GM23338 (cell line): ENCODE measurements around the gene IRS1. TPM values are rescaled to one million over a fixed set of nuclear protein-coding genes. Genes with fewer than 3 reads are reported as not detected.

Source experiments
- ATAC-seq: fragments of 200-7000 bp; cut with Tn5 transposase; 3 replicates; pipeline ENCODE4 v1.9.1; 2020
- DNase-seq: peaks from one replicate; pipeline ENCODE4 v3.0.0-alpha.2; 2015; ENCODE audit warnings: low spot score
- H2AFZ ChIP-seq: fragments of 200-600 bp; sonication (generic); 2 replicates; pipeline ENCODE4 v1.8.0; 2016; ENCODE audit warnings: antibody characterized with exemption, mild to moderate bottlenecking, moderate library complexity
- H3F3A ChIP-seq: fragments of 200-600 bp; sonication (generic); replicated peaks from 2 replicates; pipeline ENCODE4 v1.8.0; 2017; ENCODE audit warnings: antibody characterized with exemption, mixed run types, low read depth
- H3K27ac ChIP-seq: fragments of 200-600 bp; sonication (generic); 2 replicates; pipeline ENCODE4 v1.6.1; 2016; ENCODE audit warnings: low read depth
- H3K27me3 ChIP-seq: fragments of 200-600 bp; sonication (generic); 2 replicates; pipeline ENCODE4 v1.8.0; 2016; ENCODE audit warnings: mild to moderate bottlenecking, mixed run types, moderate library complexity; ENCODE audit not compliant: insufficient read depth
- H3K36me3 ChIP-seq: fragments of 200-600 bp; sonication (generic); 2 replicates; pipeline ENCODE4 v1.8.0; 2016; ENCODE audit warnings: mild to moderate bottlenecking; ENCODE audit not compliant: insufficient read depth
- H3K4me1 ChIP-seq: fragments of 200-600 bp; sonication (generic); 2 replicates; pipeline ENCODE4 v1.8.0; 2016; ENCODE audit warnings: mild to moderate bottlenecking, moderate library complexity; ENCODE audit not compliant: insufficient read depth
- H3K4me2 ChIP-seq: fragments of 200-600 bp; sonication (generic); 2 replicates; pipeline ENCODE4 v1.7.1; 2017; ENCODE audit warnings: mixed run types
- H3K4me3 ChIP-seq: fragments of 200-600 bp; sonication (generic); 2 replicates; pipeline ENCODE4 v1.6.1; 2016; ENCODE audit warnings: mixed run types
- H3K79me2 ChIP-seq: fragments of 200-600 bp; sonication (generic); replicated peaks from 2 replicates; pipeline ENCODE4 v1.8.0; 2017; ENCODE audit warnings: mild to moderate bottlenecking; ENCODE audit not compliant: insufficient read depth
- H3K9me2 ChIP-seq: fragments of 200-600 bp; sonication (generic); 2 replicates; pipeline ENCODE4 v1.8.0; 2017; ENCODE audit not compliant: insufficient read depth
- H4K20me1 ChIP-seq: fragments of 200-600 bp; sonication (generic); replicated peaks from 2 replicates; pipeline ENCODE4 v1.8.0; 2017; ENCODE audit warnings: mild to moderate bottlenecking; ENCODE audit not compliant: insufficient read depth
- H3K27ac Mint-ChIP-seq: 2 replicates; pipeline ENCODE4 v1.8.0; 2020; ENCODE audit warnings: inconsistent platforms, mild to moderate bottlenecking, moderate library complexity, mixed read lengths
- H3K27me3 Mint-ChIP-seq: 3 replicates; pipeline ENCODE4 v1.8.0; 2022; ENCODE audit warnings: low read depth, mild to moderate bottlenecking, moderate library complexity, mixed read lengths, inconsistent platforms; ENCODE audit not compliant: insufficient read depth, poor library complexity
- H3K36me3 Mint-ChIP-seq: 3 replicates; pipeline ENCODE4 v1.8.0; 2021; ENCODE audit warnings: low read depth, mild to moderate bottlenecking, inconsistent platforms, moderate library complexity, mixed read lengths
- H3K4me1 Mint-ChIP-seq: 3 replicates; pipeline ENCODE4 v1.8.0; 2020; ENCODE audit warnings: mild to moderate bottlenecking, inconsistent platforms, mixed read lengths
- H3K4me3 Mint-ChIP-seq: 3 replicates; pipeline ENCODE4 v1.8.0; 2021; ENCODE audit warnings: moderate library complexity, mild to moderate bottlenecking, inconsistent platforms, mixed read lengths
- H3K9me3 Mint-ChIP-seq: 3 replicates; pipeline ENCODE4 v1.8.0; 2020; ENCODE audit warnings: moderate library complexity, mild to moderate bottlenecking, inconsistent platforms, mixed read lengths
- CREB1 ChIP-seq: fragments of 250-450 bp; sonication (Bioruptor Pico); IDR thresholded peaks from 2 replicates; pipeline ENCODE4 v1.5.0; 2020; ENCODE audit warnings: low read depth, mild to moderate bottlenecking, moderate library complexity
- CTCF ChIP-seq, 2 experiments: fragments of 200-600 bp in 1 of 2; sonication (generic) in 1 of 2; conservative IDR thresholded peaks; 2 replicates each; pipeline versions ENCODE4 v1.5.1 to v1.6.1; 2016 to 2017; ENCODE audit warnings: antibody characterized with exemption in 2 of 2, low read depth in 2 of 2, mild to moderate bottlenecking in 2 of 2, moderate library complexity in 1 of 2
- ETS1 ChIP-seq: IDR thresholded peaks from 2 replicates; pipeline ENCODE4 v1.6.1; 2016; ENCODE audit warnings: antibody characterized with exemption
- EZH2 ChIP-seq: fragments of 200-600 bp; sonication (generic); IDR thresholded peaks from one replicate; pipeline ENCODE4 v1.8.0; 2017; ENCODE audit warnings: antibody characterized with exemption, mild to moderate bottlenecking, low read depth; ENCODE audit not compliant: unreplicated experiment
- EZH2phosphoT487 ChIP-seq: fragments of 200-600 bp; sonication (generic); IDR thresholded peaks from one replicate; pipeline ENCODE4 v1.8.1; 2018; ENCODE audit warnings: antibody characterized with exemption; ENCODE audit not compliant: unreplicated experiment
- JUNB ChIP-seq: IDR thresholded peaks from one replicate; pipeline ENCODE4 v1.6.1; 2016; ENCODE audit warnings: antibody characterized with exemption; ENCODE audit not compliant: unreplicated experiment
- NANOG ChIP-seq: IDR thresholded peaks from 2 replicates; pipeline ENCODE4 v1.6.1; 2016; ENCODE audit warnings: antibody characterized with exemption, borderline replicate concordance
- POLR2AphosphoS5 ChIP-seq: IDR thresholded peaks from 2 replicates; pipeline ENCODE4 v1.6.1; 2016; ENCODE audit warnings: antibody characterized with exemption, low read depth
- REST ChIP-seq: IDR thresholded peaks from one replicate; pipeline ENCODE4 v1.6.1; 2018; ENCODE audit warnings: antibody characterized with exemption; ENCODE audit not compliant: unreplicated experiment
- STAT1 ChIP-seq: IDR thresholded peaks from one replicate; pipeline ENCODE4 v1.6.1; 2016; ENCODE audit warnings: antibody characterized with exemption; ENCODE audit not compliant: unreplicated experiment
- ZNF114 ChIP-seq: fragments of 250-450 bp; sonication (Bioruptor Pico); IDR thresholded peaks from 2 replicates; pipeline ENCODE4 v1.5.0; 2020; ENCODE audit warnings: mild to moderate bottlenecking, moderate library complexity
- ZNF331 ChIP-seq: fragments of 250-450 bp; sonication (Bioruptor Pico); IDR thresholded peaks from 2 replicates; pipeline ENCODE4 v1.5.0; 2020; ENCODE audit warnings: low read depth, mild to moderate bottlenecking, moderate library complexity
- ZNF462 ChIP-seq: fragments of 250-450 bp; sonication (Bioruptor Pico); IDR thresholded peaks from 2 replicates; pipeline ENCODE4 v1.5.0; 2020; ENCODE audit warnings: mild to moderate bottlenecking, moderate library complexity
- polyA plus RNA-seq: library from polyadenylated mRNA; unstranded; fragments of >200 nt; fragmentation: Nextera tagmentation; extraction: Ambion mirVana; gene quantifications from 2 replicates; pipeline ENCODE4 v1.2.1, GENCODE V29; 2016
- total RNA-seq: library from RNA; depleted of rRNA; stranded (reverse); fragments of >200 nt; shearing (Covaris generic); gene quantifications from 2 replicates; pipeline ENCODE4 v1.2.3, GENCODE V29; 2014

The IRS1 gene
- total and polyA plus RNA-seq, 2 experiments from 2014 or later, result 6.9 to 26.2 TPM

- Histone ChIP-seq H3K79me2 (no peaks in the 10 kb centered on the region), H3K4me1 (no peaks in the 10 kb centered on the region), H3K4me2 (no peak overlapping the region), H3K27ac (no peak overlapping the region), H3K36me3 (no peaks in the 10 kb centered on the region), H3K4me3 (no peak overlapping the region), H4K20me1 (no peaks in the 10 kb centered on the region), H3K9me2 (no peaks in the 10 kb centered on the region), H3F3A (no peaks in the 10 kb centered on the region), H3K27me3 (no peaks in the 10 kb centered on the region), H2AFZ (no peak overlapping the region)
- no peaks in the 10 kb centered on the region for H3K27me3 Mint-ChIP-seq
- TF ChIP-seq ZNF114 (CRISPR knock-in tag) (no peak), ZNF331 (CRISPR knock-in tag) (no peak), STAT1 (no peak), CREB1 (no peak), EZH2 (no peak), ETS1 (no peak), NANOG (no peak), EZH2phosphoT487 (no peak), POLR2AphosphoS5 (no peak), JUNB (no peak), REST (no peak), ZNF462 (CRISPR knock-in tag) (no peak), CTCF (conservative IDR thresholded peaks at IDR 0.05; ENCODE audit: low read depth in 2 of 2) (no peak)
- no peaks in the 10 kb centered on the region for H3K36me3 Mint-ChIP-seq
- no peak overlapping the region for H3K27ac Mint-ChIP-seq
- no peak for ATAC-seq
- DNase-seq, result no peak
- no peak overlapping the region for H3K4me3 Mint-ChIP-seq
- H3K4me1 Mint-ChIP-seq, result no peaks in the 10 kb centered on the region
- H3K9me3 Mint-ChIP-seq, result no peaks in the 10 kb centered on the region
Measured at GRCh38 chr2:226825056-226825455, 25.4 kb upstream of the IRS1 start.
